GM21717 (cell line): Measurements from ENCODE around the gene HS1BP3.

ENCODE experiments used
- ATAC-seq: cut with Tn5 transposase; IDR thresholded peaks from one replicate; pipeline ENCODE4 v1.9.1; 2021; ENCODE audit warnings: mild to moderate bottlenecking, moderate library complexity; ENCODE audit not compliant: unreplicated experiment

Gene HS1BP3

GRCh38 chr2:20618886-20619521, 31.9 kb downstream of the HS1BP3 start:
- no peak for ATAC-seq

DNA sequence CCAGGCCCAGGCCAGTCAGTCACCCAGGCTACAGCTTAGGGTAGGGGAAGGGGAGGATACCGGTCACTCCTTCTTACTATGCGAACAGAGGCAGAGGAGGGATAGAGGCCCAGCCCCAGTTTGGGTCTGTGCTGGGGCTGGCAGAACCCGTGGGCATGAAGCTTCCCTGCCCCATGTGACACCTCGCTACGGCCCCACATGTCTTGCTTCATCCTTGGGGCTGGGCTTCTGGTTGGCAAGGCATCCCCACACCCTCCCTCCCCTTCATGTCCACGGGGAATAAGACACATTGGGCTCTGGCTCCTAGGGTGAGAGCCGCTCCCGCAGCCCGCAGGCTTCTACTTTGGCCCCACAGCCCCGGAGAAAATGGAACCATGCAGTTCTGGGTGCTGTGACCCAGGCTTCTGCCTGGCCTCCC, 32.4 kb downstream of the HS1BP3 start:
- ATAC-seq, result no peak

DNA sequence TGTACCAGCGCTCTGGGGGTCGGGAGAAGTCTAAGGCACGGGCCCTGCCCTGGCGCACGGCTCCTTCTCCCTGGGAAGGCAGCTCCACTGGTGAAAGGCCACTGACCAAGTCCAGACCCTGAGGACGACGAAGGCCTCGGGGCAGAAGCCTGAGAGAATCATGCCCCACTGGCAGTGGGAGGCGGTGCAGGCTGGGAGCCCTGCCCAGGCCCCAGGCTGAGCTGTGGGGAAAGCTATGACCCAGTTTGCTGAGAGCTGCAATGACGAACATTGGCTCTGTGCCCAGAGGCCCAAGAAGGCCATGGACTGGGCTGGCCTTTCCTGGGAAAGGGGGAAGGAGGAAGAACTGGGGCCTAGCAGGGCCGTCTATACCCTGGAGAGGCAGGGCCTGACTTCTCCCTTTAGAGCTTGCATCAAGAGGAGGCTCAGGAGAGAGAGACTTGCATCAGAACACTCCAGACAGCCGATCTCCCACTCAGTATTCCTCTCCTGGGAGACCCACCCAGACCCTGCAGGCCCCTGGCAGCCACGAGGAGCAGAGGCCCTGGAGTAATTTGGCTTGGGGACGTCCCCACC, 32.9 kb downstream of the HS1BP3 start:
- ATAC-seq, result no peak

DNA sequence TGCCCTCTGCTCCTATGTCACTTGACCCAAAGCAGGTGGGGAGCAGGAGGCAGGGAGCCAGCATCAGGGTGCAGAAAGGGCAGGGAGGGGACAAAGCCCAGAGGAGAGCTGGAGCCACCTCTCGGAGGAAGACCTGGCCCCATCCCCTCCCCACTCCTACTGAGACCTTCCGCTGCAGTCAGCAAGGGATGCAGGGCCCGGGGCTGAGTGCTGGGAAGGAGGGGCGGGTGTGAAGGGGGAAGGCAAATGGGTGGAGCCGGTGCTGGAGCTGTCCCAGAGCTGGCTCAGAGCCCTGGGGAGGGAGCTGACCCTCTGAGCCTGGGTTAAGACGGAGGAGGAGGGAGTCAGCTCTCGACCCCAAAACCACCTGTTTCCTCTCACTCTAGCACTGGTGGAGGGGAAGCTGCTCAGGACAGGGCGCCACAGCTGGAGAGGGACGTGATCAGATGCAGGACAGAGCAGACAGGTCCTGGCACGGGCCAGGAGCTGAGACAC, 33.8 kb downstream of the HS1BP3 start:
- no peak for ATAC-seq

DNA sequence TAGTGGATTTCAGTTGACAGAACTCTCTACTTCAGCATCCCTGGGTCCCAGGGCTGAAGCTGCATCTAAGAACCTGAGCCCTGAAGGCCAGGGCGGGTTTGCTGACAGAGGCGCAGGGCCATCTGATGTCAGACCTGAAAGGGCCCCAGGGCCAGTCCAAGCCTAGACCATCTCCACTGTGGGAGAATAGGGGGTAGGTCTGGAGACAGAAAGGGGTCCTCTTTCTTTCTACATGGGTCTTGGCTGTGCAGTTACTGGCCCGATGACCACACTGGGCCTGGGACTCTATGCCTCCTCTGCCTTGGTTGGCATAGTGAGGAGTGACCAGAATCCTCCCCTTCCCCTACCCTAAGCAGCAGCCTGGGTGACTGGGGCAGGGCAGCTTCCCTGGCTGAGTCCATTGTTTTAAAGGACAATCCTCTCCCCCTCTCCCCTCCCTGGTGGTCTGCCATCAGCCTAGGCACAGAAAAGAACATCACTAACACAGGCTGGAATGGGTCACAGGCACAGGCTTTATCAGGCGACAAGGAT, 34.5 kb downstream of the HS1BP3 start:
- ATAC-seq, result no peak

DNA sequence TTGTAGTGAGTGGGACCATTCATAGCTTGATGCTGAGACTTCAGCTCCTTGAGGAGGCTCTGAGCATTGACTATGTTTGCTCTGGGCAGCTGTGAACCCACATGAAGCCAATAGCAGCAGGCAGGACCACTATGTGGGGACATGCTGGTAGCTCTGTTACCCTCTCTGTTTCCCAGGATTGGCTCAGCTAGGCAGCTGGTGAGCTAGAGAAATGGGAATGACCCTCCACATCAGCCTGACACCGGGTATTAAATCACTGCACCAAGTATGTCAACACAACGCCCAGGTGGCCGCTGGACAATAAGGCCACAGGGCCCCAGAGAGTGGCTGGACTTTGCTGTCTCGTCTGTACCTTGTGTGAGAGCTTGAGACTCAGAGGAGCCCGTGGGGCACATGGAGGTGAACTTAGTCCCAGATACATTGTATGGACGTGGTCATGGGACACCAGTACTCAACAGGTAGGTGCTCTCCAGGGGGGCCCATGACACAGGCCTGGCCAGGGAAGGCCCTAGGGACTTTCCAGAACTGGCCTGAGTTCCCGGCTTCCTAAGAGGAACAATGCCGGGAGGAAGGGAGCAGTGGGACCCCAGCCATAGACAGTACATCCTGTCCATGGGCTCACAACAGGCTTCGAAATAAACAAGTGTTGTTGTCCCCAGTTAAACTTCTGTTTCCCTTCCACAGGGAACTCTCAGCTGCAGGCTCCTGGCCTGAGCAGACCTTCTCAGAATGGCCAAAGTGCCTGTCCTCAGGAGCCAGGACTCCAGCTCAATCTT, 35.2 kb downstream of the HS1BP3 start:
- no peak for ATAC-seq

DNA sequence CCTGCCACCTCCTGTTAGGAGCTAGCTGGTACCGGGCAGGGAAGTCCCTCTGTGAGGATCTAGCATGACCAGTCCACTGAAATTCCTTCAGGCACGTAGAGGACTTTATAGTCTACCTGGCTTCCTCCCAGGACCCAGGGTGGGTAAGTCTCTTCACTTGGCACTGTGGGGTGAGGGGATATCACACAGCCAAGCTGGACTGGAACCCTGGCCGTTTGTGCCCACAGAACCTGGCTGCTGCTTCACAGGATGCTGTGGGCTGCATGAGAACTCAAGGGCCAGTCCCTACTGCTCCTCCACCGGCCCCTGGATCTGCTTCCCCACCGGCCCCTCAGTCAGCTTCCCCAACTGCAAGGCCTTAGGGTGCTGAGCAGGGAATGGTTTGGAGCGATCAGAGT, 35.8 kb downstream of the HS1BP3 start:
- no peak for ATAC-seq

- no peak for ATAC-seq
These were observed 36.5 kb downstream of the HS1BP3 start for GRCh38 chr2:20614201-20615067.

GRCh38 chr2:20612925-20613916, 37.7 kb downstream of the HS1BP3 start:
- ATAC-seq, result no peak

DNA sequence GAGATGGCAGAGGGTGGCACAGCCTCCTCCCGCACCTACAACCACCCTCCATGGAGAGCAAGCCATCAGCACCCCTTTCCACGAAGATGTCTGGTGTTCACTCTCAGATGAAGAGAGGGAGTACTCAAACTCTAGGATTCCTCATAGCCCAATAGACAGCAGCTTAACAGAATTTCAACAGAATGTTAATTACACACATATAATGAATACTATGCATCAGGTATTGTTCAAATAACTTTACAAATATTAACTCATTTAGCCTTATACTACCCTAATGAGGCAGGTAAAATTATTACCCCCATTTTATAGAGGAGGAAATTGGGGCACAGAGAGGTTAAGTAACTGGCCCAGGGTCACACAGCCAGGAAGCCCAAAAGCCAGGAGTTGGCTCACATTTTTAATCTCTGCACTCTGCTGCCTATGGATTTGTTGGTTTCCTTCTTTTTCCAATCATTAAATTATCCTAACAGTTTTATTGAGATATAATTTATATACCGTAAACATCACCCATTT, 39.0 kb downstream of the HS1BP3 start:
- no peak for ATAC-seq

DNA sequence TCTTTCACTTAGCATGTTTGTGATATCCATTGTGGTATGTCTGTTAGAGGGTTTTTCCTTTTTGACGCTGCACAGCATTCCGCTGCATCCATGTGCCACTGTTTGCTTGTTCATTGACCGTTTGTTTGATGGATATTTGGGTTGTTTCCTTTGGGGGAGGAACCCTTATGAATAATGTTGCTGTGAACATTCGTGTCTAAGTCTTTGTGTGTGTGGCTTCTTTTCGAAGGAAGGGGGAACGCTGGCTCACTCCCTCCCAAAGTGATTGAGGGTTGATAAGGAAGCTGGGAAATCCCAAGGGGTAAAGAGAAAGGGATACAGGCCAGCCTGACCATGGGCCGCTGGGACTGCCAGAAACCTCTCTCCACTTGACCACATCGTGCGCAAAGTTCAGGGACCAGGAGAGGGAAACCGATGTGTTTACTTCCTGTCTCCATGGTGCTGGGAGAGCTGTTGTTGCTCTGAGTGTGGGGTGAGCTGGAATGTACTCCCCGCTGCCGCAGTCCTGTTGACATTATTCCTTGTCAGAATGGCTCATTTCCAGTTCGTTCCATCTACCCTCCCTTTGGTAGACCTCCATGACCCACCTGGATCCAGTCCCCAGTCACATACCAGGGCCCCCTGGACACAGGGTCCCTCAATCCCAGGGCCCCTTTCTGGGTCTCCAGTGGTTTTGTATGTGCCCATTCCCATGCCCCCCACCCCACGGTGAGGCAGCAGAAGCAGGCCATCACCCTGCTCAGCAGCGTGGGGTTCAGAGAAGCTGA, 39.6 kb downstream of the HS1BP3 start:
- ATAC-seq, result no peak

DNA sequence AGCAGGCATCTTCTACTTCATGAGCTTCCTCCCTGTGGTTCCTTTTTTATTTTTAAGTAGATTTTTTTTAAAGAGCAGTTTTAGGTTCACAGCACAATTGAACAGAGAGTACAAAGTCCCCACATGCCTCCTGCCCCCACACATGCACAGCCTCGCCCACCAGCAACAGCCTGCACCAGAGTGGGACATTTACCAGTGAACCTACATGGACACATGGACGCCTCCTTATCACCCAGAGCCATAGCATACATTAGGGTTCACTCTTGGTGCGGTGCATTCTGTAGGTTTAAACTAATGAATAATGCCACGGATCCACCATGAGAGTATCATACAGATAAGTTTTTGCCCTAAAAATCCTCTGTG, 40.9 kb downstream of the HS1BP3 start:
- ATAC-seq, result no peak

DNA sequence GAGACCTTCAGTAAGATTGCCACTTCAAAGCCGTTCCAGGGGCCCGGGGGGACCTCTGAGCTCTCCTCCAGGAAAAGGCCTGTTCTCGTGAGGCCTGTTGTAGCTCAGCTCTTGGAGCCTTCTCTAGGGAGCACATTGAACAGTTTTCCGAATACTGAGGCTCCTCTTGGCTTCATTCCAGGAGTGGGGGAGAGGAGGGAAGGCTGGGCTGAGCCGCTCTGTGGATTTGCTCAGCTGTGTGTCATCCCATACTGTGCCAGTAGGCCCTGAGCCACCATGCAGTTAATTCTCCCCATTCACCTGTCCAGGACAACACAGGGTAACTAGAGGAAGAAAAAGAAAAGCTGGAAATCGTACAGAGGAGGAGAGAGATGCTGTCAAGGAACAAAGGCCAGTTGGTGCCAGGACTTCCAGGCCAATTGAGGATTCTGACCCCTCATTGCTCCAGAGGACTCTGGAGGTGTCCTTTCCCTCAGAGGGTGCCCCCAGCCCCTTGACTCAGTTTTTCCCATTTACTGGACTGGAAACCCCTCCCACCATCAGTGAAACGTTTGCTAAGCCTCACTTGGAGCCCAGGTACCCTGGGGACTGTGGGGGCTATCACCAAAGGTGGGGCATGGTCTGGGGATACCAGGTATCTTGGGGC, 41.4 kb downstream of the HS1BP3 start:
- ATAC-seq, result no peak

DNA sequence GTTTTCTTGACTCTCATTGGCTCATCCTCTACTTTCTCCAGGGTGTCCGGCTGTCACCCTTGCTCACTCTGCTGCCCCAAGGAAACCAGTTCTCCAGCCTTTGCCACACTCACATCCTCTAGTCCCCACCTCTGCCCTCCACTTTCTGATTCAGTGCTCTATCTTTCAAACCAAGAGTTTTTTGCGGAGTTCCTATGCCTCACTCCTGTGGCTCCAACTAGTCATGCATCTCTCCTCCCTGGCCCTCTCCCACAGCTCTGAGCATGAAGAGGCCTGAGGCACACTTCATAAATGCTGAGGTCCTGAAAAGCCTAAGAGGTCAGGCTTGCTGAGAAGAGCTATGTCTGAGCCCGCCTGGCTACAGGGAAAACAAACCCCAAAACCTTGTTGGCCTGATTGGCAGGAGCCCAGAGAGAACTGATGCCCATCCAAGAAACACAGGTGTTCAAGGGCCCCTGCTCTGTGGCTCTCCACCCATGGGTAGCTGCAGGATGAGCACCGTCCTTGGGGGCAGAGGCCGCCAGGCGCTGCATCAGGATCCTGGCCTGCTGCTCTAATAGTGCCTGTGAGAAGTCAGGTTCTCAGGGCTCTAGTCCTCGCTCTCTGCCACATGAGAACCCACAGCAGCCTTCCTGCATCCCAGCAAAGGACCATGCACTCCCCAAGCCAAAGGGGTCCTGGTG, 42.1 kb downstream of the HS1BP3 start:
- ATAC-seq, result no peak

DNA sequence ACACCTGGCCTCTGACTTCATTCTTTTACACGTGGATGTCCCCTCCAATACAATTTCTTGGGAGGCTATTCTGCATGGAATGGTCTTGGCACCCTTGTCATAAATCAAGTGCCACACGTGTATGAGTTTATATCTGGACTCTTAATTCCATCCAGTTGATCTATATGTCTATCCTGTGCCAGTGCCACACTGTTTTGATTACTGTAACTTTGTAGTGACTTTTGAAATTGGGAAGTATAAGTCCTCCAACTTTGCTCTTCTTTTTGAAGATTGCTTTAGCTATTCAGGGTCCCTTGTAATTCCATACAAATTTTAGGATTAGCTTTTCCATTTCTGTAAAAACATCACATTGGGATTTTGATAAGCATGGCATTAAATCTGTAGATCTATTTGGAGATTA, 43.5 kb downstream of the HS1BP3 start:
- no peak for ATAC-seq

DNA sequence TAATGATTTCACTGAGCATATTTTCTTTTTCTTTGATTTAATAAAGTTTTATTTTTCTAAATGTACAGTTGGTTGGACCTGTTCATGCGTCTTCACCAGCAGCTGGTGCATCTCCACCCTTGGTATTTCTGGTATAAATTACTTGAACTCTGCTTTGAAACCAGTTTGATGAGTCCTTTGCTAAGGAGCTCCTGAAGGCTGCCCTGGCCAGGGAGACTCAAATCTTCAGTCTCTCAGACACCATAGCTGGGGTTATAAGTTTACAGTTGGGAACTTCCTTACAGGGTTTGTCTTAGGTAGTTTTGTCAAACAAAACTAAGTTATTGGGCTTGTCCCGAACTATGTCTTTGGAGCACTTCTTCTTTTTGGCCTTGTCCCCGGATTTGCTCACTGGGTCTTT, 44.7 kb downstream of the HS1BP3 start:
- no peak for ATAC-seq

DNA sequence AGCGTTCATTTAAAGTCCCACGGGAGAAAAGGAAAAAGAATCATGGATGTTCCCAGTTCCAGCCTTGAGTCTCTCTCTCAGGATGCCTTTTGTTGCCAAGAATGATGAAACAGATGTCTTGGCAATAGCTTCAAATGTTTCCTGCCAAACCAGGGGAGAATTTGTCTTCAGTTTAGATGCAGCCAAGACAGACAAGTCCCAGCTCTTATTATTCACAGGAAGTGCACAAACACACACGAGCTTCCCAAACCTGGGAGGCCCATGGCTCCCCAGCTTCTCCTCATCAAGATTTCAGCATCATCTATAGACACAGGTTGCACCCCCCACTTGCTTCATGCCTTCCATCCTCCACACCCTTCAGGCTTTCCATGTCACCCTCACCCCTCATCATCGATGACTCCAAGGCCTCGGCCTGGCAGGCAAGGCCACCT, 45.9 kb downstream of the HS1BP3 start:
- ATAC-seq, result no peak
